ENCODE results near the gene MLKL.
"Not testable (repeated sequence)": the region's sequence is repeated elsewhere in the genome, so short reads cannot be mapped to it uniquely, and the experiment has no call there.

The MLKL gene

DNA sequence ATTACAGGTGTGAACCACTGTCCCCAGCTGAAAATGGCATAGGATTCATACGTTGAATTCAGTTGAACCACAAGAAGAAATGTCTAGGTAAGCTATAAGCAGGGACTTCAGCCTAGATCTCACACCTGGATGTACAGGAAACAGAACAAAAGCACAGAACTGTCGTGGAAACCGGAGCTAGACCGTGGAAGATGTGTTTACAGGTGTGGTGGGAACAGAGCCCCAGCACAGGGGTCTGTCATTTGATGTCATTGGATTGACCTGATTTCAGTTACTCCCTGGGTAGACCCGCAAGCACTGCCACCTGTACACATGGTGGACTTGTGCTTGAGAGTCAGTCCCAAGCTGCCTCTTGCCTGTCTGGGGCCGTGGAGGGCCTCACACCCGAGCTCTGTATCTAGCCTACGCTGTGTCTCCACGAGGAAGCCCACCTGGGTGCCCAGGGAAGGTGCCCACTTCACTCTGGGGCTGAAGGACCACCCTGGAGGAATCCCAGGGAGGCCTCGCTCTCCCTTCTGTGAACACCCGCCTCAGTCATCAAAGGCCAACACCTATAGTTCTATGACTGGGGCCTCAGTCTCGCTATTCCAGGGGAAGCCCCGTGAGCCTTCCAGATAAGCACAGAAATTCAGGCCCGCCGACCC is 32.2 kb upstream of the MLKL start:
- no peak for DNase-seq

DNA sequence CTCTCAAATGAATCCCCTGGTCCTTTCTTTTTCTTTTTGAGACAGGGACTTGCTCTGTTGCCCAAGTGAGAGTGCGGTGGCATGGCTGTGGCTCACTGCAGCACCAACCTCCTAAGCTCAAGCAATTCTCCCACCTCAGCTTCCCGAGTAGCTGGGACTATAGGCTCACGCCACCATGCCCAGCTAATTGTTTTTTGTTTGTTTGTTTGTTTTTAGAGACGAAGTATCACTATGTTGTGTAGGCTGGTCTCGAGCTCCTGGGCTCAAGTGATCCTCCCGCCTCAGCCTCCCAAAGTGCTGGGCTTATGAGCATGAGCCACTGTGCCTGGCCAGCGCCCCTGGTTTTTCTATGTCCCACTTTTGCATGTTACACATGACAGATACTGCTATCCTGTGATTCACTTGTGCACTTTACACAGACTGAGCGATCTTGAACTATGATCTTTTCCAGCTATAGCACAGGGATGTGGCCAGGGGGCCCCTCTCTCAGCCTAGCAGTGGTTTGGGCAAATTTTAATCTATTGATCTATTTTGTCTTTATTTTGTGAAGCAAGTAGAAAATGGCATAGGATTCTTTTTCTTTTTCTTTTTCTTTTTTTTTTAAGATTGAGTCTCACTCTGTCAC is 31.3 kb upstream of the MLKL start:
- DNase-seq, result no peak

DNA sequence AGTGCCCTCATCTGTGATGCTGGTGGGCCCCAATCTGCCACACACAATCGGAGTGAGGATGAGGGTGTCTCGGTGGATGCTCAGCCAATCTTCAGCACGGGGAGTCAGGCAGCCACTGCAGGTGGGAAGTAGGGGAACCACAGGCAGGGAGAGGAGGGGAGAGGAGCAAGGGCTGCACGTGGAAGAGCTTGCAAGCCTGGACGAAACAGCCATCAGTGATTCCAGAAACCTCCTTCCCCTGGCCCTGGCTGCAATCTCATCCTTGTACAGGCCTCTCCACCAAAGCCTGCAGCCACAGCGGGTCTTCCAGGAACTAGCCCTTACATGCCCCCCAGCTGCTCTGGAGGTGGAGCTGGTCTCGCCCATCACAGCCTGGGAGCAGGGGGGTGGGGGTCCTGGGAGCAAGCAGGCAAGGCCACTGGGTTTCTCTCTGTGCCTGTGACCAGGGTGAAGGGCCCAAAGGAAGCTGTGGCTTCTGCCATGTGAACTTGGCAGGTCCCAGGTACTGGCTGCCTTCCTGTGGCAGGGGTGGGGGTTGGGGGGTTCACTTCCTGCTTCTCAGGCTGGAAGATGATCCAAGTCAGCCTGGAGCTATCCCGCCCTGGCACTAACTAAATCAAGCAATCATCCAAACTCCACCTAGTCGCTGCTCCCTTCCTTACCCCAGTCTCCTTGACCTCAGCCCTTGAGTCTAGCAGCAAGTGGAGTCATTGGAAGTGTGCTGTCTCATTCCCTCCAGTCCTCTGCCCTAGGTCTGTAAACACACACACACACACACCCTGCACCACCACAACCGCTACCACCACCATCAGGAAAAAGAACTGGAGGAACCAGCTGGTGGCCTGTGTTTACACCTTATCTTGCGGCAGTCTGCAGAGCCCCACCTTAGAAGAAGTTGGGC is 29.4 kb upstream of the MLKL start:
- no peak for DNase-seq

- DNase-seq, result no peak
Observed at GRCh38 chr16:74727903-74728302, 27.2 kb upstream of the MLKL start.

DNA sequence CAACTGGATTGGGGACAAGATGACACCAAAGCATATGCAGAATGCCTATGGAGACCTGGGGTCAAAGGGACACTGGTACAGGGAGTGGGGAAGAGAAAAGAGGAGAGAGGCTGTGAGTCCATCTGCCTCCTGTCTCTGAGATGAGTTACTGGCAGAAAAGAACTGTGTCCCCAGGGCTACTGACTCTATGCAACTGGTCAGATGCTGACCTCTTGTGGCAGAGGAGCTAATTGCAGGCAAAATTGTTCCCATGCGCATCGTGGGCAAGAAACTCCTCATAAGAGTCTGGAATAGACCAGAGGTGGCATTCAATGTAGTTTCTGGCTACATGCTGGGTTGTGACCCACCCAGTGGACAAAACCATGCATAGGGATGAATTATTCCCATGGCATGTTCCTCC is 26.1 kb upstream of the MLKL start:
- no peak for DNase-seq

DNA sequence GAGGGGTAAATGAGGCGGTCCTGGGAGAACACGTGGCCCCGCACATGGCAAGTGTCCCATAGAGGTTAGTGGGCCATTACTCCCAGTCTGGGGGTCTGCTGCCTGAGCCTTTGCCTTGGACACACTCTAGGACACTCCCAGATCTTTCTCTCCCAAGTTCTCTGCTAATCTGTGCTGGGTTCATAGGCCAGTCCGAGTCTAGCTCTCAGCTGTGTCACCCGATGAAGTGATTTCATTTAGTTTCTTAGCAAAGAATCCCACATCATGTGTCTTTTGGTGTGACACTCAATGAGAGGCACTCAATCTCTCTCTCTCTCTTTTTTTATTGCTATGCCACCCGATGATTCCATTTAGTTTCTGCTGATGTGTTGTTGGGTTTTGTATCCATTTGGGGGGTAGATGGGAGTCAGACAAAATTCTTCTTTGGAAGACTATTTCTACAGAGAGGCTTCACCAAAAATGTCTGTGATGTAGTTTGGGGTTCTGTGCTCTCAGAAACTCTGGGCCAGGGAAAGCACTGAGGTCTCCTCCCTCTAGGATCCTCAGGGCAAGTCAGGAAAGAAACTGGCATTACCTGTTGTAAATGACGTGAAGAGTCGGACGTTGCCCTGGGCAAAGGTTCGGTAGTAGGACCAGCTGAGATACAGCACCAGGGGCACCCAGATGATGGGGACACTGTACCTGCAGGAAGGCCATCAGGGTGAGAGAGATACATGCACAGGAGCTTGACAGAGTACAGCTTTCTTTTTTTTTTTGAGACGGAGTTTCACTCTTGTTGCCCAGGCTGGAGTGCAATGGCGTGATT is 25.2 kb upstream of the MLKL start:
- no peak for DNase-seq

- peak in 55 of 56 donors; percentile 22 to 99 (median 92) for DNase-seq
Observed at GRCh38 chr16:74724820-74725549, 24.3 kb upstream of the MLKL start.

DNA sequence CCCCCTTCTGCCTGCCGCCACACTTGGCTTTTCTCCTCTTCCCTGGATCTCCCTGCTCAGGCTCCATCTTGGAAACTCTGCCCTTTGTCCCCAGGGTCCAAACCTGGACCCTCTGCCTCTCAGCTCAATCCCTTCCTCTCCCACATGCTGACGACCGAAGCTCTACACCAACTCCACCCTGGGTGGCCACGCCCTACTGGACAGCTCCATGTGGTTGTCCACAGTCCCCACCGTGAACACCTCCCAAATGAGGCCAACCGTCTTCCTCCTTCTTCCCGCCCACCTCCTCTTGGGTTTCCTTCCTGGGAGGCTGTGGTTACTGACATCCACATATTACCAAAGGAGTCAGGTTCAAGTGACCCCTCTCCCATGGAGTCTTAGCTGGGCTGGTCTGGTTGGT is 22.6 kb upstream of the MLKL start:
- no peak for DNase-seq

DNA sequence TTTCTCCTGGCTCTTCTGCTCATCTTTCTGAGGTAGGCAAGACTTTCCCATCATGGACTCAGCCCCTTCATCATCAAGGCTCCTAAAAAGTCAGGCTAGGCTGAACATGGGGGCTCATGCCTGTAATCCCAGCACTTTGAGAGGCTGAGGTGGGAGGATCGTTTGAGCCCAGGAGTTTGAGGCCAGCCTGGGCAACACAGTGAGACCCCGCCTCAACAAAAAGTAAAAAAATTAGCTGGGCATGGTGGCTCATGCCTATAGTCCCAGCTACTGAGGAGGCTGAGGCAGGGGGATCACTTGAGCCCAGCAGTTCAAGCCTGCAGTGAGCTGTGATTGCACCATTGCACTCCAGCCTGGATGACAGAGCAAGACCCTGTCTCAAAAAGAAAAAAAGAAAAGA is 21.5 kb upstream of the MLKL start:
- not testable (repeated sequence) for DNase-seq

DNA sequence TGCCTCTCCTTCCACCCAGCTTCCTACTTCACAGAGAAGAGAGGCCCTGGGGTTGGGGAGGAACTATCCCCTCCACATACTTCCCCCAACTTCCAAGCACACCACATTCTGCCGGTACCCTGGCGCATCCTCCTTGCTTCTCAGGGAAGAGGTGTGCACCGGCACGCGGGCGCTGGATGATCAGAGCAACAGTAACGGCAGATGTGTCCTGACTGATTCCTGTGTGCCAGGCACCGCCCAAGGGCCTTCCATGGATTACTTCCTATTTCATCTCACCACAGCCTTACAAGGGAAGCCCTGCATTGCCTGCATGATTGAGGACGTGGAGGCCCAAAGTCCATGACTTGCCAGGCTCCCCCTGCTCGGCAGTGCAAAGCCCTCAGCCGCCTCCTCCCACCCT is 21.1 kb upstream of the MLKL start:
- DNase-seq, result no peak

- no peak for DNase-seq
Observed at GRCh38 chr16:74720579-74720978, 19.9 kb upstream of the MLKL start.

GRCh38 chr16:74718741-74719610 is 18.3 kb upstream of the MLKL start:
- no peak for DNase-seq

DNA sequence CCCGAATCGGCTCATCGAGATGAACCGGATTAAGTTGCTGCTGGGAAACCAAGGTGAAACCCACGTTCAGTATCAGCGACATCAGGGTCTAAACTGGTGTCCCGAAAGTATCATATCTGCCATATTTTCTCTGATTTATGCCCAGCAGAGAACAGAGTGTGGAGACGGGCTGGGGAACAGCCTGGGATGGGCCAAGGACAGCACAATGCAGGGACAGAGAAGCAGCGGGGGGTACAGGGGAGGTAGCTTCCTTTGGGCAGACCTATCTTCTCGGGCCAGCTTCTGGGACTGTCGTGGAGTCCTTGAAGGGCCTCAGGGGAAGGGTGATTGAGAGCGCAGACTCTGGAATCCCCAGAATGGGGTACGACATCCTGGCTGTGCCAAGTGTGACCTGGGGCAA is 17.5 kb upstream of the MLKL start:
- DNase-seq, result no peak

GRCh38 chr16:74717367-74717766 is 16.7 kb upstream of the MLKL start:
- peak in 2 of 56 donors; percentile 33 to 38 for DNase-seq

GRCh38 chr16:74716355-74716754 is 15.7 kb upstream of the MLKL start:
- no peak for DNase-seq

DNA sequence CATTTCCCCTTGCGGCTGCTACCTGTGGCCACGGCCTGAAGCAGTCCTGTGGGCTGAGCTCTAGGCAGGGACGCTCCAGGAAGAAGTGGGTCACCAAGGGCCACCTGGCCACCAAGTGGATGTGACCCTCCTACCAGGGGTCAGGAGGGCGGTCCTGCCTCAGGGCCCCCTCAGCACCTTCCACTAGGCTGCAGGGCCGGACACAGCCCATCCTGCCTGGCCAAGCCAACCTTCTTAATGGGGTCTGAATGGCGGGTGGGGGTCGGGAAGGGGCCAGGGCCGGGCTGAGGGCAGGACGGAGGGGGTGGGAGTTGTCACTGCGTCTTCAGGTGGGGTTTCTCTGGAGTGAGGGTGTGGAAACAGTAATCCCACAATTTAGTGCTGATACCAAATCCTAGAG is 13.2 kb upstream of the MLKL start:
- DNase-seq, result no peak

DNA sequence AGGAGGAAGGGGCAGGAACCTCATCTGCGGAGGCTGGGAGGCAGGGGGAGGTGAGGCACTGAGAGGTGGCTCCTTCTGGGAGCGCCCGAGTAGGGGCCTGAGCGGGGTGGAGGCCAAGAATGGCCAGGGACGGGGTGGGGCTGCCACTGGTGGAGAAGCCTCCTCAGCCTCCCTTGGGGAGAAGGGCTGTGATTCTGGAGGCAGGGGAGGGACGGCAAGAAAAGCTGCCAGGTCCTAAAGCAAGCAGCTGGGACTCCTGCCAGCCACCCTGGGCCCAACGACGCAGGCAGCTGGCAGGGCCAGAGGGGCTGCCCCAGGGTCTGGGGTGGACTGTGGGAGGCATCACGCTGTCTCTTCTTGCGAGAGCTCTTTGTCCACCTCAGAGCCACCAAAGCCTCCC is 12.7 kb upstream of the MLKL start:
- peak in 2 of 56 donors; percentile 20 to 33 for DNase-seq

GRCh38 chr16:74711938-74712337 is 11.3 kb upstream of the MLKL start:
- no peak for DNase-seq

DNA sequence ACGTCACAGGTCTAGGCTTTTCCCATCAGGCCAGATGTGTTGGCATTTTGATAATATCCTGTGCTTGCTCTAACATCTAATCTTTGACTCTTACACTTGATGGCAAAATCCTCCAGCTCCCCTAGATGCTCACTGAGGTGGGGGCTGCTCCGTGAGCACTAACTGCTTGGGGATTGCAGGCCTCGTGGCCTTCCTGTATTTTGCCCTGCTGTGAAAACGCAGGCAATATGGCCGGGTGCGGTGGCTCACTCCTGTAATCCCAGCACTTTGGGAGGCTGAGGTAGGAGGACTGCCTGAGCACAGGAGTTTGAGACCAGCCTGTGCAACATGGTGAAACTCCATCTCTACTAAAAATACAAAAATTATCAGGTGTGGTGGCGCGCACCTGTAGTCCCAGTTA is 9.7 kb upstream of the MLKL start:
- no peak for DNase-seq

DNA sequence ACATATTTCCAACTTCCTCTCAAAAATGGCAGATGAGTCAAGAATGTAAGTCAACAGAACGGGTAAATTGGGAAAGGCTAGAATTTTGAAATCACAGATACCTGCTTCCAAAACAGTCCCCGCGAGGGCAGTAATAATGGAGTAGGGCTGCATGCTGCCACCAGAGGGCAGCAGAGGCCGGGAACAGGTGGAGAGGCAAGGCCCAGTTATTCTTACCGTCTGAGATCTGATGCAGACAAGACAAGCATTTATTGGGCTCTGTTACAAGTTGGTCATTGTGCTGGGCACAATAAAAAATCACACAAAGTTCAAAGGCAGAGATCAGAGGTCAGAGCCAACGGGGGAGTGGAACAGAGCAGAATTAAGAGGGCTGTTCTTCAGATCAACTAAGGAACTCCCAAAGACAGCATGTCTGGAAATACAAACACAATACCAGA is 8.8 kb upstream of the MLKL start:
- peak in 52 of 56 donors; percentile 21 to 92 (median 78) for DNase-seq
